Left kidney (tissue), 2 donors: ENCODE measurements around the gene DAAM2. TPM values are rescaled to one million over a fixed set of nuclear protein-coding genes. Genes with fewer than 3 reads are reported as not detected.

Experiments
- DNase-seq: peaks from one replicate; pipeline ENCODE4 v3.0.0-alpha.2; 2013
- polyA plus RNA-seq: library from polyadenylated mRNA; unstranded; fragments of 120-200 nt; gene quantifications from one replicate; pipeline ENCODE4 v1.2.1, GENCODE V29; 2013; ENCODE audit not compliant: insufficient read length

Gene DAAM2
- polyA plus RNA-seq, 1 donor = 26.2 TPM

- DNase-seq = no peak
These were observed 161.0 kb downstream of the DAAM2 start for GRCh38 chr6:39953076-39953618.

Other genes with a start within 250 kb of the DAAM2 start
- 6.6 TPM for gene KIF6, start 67.0 kb upstream of the DAAM2 start, polyA plus RNA-seq
- 11.0 TPM for gene MOCS1, start 142.1 kb downstream of the DAAM2 start, polyA plus RNA-seq